Subcutaneous adipose tissue (tissue), 4 donors: ENCODE results near the gene PTPRC. TPM values are rescaled to one million over a fixed set of nuclear protein-coding genes. Genes with fewer than 3 reads are reported as not detected.

Source experiments
- CTCF ChIP-seq: fragments of 450-650 bp; IDR thresholded peaks from one replicate; pipeline ENCODE4 v1.5.1; 2016; ENCODE audit warnings: low read depth, mild to moderate bottlenecking, control low read depth, antibody characterized with exemption, moderate library complexity
- total RNA-seq, 4 donors: library from RNA; depleted of rRNA; stranded (reverse); fragments of >200 nt; gene quantifications; one replicate each; pipeline ENCODE4 v1.1.0, GENCODE V29; 2016

Gene PTPRC
- total RNA-seq, 4 donors from 2014 or later = 18.6 to 167 (median 59.8) TPM

DNA sequence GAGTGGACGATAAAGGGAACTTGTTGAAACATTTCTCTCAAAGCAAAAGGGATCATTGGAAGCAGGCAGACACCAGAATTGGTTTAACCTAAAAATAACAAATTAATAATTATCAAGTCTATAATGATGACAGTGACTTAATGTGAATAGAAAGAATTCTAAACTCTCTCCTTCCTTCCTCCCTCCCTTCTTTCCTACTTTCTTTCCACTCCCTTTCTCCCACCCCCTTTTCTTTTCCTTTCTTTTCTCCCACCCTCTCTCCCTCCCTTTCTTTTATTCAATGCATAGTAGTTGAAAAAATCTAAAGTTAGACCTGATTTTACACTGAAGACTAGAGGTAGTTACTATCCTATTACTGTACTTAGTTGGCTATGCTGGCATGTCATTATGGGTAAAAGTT lies 55.7 kb downstream of the PTPRC start:
- no peak for TF ChIP-seq CTCF

DNA sequence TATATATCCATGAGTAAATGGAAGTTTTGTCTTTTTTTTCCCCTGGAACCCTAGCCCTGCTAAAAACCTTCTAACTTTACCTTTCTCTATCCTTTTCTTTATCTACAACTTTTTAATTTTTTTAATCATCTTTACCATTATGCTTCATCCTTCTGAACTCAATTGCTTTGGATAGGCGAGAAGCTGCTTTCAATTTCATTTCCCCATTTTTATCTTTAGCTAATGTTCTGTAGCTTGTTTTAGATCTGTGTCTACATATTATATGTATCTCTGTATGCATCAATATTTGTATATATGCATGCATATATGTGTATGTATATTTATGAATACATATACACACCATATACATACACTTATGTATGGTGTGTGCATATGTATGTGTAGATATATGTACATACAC lies 57.4 kb downstream of the PTPRC start:
- TF ChIP-seq CTCF = no peak

DNA sequence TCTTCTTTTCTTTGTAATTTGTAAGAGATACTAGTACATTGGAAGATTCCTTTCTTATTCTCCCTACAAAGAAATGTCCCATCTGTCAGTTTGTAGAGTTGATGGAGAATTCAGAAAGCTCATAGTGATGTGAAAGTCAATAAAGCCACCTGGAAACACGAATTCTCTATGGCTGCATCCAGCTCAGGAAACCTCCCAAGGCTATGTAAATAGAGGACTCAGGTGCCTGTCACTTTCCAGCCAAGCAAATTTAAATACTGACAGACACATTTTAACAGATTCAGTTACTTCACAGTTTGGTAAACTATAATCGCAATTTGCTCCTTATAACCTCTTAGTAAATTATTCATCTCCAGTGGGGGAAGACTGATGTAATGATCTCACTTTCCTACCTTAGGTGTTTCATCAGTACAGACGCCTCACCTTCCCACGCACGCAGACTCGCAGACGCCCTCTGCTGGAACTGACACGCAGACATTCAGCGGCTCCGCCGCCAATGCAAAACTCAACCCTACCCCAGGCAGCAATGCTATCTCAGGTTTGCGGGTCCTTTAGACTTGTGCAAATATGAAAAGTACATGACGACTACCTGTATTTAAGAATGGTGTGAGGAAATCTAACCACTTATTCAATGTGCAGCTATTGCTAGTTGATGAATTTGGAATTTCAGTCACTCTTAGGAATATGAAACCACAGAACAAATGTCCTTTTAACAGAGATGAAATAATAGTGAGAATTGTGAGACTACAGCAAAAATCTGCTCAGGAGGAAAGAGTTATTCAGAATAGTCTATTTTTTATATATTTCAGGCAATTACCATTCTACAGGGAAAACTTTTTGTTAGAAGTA lies 60.6 kb downstream of the PTPRC start:
- TF ChIP-seq CTCF = no peak

DNA sequence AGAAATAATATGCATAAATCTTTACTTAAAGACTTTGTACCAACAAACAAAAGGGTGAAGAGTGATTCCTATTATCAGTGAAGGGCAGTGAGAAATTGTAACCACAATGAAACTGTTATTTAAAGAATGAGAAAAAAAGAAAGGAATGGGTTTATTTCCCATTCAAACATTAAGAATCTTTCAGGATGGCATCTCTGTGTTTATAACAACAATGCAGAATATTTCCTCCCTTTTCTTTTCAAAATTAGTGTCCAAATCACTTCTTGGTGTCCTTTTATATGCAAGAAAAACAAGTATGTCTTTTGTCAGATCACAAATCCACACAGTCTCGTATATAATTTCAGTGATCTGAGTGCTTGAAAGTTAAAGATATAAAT lies 61.2 kb downstream of the PTPRC start:
- TF ChIP-seq CTCF = no peak

DNA sequence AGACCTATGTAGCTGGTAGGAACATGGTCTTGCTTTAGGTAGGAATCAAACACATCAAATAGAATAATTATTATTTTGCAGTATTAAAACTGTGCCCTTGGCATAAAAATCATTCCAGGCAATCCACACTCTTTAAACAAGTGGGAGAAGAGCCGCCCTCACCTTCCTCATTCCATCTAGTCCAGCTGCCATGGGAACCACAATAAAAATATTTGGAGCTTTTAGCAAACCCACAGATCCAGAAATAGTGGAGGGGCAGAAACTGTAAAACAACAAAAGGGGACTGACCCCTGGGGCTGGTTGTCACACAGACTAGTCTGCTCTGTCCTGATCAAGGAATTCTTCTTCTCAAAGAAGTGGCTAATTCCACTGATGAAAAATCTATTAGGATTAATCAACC lies 61.6 kb downstream of the PTPRC start:
- TF ChIP-seq CTCF = no peak

GRCh38 chr1:198701250-198701649 lies 62.4 kb downstream of the PTPRC start:
- no peak for TF ChIP-seq CTCF

GRCh38 chr1:198701766-198702539 lies 63.1 kb downstream of the PTPRC start:
- no peak for TF ChIP-seq CTCF
